GM18526 (cell line): ENCODE results near the gene ADSS2.

ENCODE experiments used
- POLR2A ChIP-seq: IDR thresholded peaks from 3 replicates; pipeline ENCODE4 v1.6.1; 2011; ENCODE audit not compliant: insufficient read length; ENCODE audit errors: extremely low read depth

Gene ADSS2

DNA sequence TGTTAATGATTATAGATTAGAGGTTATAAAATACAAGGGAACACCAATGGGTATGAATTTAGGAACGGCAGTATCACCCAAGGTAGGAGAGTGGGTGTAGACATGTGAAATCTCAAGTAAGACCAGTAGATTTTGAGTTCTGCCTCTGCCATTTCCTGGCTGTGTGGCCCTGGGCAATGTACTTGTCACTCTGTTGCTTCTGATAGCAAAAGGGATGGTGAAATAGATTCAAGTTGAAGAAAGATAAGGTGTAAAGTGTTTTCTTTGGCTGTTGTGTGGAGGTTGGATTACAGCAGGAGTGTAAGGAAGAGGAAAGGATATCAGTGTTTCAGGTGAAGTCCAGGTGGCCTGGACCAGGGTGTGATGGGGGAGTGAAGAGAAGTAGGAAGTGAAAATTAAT is 64.3 kb downstream of the ADSS2 start:
- no peak for TF ChIP-seq POLR2A

DNA sequence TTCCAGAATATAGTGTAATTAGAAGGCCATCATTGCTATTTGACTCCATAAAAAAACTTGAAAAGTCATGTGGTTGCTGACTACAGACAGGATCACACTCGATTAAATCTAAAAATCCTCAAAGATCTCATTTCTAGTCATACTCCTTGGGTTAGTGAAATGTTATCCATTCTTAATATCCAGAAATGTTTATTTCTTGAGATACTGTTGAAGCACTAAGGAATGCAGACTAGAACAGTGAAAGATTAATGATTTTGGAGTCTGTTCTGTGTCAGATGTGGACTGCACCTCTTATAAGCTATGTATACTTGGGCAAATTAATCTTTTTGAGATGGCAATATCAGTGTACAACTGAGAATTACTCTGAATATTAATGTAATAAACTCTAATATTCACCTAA is 65.1 kb downstream of the ADSS2 start:
- no peak for TF ChIP-seq POLR2A

DNA sequence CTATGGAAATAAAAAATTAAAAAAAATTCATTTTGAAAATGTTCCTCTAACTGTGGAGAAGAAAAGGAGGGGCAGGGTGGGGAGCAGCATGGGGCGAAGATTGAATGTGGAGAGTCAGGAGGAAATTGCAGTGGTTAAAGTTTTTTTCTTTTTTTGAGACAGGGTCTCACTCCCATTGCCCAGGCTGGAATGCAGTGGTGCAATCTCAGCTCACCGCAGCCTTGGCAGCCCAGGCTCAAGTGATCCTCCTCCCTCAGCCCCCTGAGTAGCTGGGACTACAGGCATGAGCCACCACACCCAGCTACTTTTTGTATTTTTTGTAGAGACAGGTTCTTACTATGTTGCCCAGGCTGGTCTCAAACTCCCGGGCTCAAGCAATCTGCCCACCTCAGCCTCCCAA is 67.6 kb downstream of the ADSS2 start:
- no peak for TF ChIP-seq POLR2A

DNA sequence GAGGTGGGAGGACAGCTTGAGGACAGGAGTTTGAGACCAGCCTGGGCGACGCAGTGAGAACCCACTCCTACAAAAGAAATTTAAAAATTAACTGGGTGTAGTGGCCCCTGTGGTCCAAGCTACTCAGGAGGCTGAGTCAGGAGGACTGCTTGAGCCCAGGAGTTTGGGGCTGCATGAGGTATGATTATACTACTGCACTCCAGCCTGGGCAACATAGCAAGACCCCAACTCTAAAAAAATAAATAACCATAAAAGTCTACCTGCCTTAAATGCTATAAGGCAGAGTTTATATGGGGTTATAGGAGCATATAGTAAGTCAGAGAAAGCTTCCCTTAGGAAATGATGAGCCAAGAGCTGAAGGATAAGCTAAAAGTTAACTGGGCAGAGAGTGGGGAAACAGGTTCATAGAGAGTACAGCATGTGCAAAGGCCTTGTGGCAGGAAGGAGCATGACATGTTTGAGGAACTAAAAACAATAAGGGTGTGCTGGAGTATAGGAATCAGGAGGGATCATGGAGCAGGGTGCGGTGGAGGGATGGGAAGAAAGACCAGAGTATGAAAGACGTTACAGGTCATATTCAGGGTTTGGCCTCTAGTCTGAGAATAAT is 68.3 kb downstream of the ADSS2 start:
- TF ChIP-seq POLR2A: no peak

DNA sequence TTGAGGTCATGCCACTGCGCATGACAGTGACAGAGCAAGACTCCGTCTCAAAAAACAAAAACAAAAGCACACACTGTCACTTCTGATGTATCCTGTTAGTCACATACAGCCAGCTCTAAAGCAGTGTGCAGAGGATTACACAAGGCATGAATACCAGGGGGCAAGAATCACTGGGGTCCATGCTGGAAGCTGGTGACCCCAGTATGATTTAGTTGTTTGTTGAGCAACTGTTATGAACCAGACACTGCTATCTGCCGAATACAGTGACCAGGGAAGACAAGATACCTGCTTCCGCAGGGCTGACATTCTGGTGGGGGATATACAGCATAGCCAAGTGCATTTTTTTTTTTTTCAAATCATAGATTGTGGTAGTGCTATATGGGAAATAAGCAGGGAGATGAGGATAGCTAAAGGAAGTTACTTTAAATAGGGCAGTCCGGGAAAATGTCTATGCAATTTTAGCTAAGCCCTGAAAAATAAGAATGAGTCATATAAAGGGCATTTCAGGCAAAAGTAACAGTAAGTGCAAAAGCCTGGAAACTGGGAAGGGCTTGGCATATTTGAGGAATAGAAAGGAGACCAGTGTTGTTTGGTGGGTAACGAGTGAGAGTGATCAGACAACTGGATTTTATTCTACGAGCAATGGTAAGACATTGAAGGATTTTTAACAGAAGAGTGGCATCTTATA is 69.7 kb downstream of the ADSS2 start:
- no peak for TF ChIP-seq POLR2A

DNA sequence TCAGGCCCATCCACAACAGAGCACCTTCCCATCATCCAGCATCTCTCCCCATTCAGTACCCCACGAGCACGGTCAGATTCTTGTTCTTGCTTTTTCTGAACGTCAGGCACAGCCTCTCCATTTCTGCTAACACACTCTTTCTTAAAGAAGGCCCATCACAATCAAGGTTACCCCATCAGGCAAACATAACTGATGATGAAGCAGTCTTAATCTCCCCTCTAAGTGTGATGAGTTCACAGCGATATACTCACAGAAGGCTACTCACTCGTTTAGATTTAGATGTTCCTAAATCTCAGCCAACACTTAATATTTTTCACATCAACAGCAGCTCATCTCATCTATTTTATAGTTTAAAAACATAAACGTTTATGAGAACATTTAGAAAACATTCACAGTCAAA is 75.6 kb downstream of the ADSS2 start:
- no peak for TF ChIP-seq POLR2A

DNA sequence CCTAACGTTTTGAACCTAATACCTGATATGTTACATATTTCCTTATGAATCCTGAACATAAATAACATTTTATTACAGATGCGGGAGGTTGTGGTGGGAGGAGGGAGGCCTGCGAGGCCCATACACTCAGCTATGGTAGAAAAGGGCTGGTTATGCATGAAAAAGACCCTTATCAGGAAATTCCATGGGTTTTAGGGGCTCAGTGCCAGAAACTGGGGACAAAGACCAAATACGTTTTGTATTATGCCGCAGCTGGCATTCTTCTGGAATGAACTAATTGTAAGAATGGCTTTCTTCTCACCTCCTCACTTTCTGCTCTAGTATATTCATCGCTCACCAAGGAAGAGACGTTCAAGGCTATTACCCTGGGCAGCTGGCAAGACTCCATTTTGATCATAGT is 76.7 kb downstream of the ADSS2 start:
- no peak for TF ChIP-seq POLR2A

DNA sequence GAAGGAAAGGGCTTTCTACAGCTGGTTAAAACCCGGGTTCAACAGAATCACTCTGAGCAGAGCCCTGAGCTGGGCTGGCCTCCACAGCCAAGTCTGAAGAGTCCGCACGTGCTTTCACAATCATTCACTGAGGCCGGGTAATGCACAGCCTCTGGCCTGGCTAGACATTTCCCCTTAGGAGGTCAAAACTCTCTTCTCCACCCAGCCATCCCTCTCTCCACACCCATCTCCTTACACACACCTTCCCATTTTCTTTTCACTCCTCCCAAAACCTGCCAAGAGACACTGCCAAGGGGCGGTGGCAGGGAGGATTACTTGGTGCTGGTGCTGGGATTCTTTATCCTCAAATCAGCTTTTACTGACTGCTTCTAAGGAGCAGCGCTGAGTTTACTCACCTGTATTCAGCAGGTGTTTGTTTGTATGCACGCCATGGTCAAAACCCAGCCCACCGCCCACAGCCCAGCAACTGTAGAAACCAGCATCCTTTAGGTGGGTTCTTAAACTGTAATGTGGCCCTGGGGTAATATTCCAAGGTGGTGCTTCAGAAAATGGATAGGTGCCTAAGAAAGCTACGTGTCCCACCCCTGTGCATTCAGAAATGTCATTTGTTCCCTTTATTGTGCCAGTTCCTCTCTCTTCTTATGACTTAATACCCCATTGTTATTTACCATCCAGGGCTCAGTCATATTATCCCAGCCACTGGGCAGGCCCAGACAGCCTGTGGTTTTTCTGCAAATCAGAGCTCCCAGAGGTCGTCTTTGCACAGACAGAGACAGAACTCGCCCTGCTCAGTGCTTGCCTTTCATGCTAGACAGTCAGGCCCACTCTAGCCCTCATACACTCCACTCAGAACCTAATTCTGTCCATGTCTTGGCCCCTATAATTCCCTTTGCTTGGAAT is 80.2 kb downstream of the ADSS2 start:
- no peak for TF ChIP-seq POLR2A

DNA sequence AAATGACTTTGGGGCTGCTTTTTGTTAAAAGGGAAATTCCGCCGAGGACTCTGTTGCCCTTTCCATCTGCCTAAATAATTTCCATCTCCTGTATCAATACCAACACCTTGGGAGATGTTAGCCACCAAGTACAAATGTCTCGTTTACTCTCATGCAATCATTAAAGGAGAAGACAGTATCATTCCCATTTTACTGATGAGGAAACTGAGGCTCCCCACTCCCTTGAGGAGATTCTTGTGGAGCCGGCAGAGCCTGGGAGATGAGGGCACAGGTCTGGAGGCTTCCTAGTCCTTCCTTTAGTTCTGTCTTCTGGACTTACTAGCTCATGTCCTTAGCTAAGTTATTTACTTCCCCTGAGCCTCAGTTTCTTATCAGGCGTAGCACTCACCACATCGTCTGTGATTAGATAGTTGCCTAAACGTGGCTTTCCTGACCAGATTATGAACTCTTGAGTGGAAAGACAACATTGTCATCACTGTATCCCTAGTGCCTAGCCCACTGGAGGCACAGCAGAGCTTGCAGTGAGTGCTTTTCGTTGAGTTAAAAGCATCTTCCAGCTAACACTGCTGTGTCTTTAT is 81.6 kb downstream of the ADSS2 start:
- TF ChIP-seq POLR2A: no peak

DNA sequence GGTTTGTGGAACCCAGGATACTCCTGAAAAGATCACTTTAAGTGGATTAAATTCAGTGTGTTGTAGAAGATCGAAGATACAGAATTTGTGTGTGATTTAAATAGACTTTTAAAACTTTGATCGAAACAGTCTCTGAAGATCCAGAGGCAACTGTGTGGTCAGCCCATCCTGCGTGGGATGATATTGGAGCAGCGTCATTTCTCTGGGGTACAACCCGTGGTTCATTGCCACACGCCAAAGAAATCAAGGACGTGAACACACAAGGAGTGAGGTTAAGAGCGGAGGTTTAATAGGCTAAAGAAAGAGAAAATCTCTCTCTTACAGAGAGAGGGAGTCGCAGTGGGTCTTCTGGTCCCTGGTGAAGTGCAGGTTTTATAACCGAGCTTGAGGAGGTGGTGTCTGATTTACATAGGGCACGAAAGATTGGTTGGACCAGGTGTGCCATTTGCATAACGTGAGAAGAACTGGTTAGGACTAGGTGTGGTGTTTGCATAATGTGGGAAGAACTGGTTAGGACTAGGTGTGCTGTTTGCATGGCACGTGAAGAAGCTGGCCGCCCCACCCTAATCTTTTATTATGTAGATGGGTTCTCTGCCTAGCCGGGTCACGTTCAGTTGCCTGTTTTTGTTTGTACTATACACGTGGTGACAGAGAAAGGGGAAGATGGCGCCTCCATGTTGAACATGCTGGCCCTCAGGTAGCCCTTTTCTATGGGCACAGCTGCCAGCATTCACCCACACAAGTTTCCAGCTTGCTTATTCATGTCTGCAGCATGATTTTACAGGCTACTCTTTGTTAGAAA is 82.3 kb downstream of the ADSS2 start:
- TF ChIP-seq POLR2A: no peak

DNA sequence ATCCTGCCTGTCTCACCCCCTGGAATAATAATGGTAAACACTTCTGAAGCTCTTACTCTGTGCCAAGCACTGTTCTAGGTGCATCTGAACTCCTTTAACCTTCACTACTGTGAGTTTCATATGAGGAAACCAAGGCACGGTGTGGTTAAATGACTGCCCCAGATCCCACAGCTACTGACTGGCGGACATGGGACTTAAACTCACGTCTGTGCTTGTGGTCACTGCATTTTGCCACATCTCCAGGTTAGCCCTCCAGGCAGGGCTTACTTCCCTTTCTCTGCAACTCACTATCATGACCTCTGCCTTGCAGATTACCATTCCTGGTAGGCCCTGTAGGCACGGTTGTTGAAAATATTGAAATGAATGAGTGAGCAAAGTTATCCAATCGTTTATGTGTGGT is 83.4 kb downstream of the ADSS2 start:
- no peak for TF ChIP-seq POLR2A

DNA sequence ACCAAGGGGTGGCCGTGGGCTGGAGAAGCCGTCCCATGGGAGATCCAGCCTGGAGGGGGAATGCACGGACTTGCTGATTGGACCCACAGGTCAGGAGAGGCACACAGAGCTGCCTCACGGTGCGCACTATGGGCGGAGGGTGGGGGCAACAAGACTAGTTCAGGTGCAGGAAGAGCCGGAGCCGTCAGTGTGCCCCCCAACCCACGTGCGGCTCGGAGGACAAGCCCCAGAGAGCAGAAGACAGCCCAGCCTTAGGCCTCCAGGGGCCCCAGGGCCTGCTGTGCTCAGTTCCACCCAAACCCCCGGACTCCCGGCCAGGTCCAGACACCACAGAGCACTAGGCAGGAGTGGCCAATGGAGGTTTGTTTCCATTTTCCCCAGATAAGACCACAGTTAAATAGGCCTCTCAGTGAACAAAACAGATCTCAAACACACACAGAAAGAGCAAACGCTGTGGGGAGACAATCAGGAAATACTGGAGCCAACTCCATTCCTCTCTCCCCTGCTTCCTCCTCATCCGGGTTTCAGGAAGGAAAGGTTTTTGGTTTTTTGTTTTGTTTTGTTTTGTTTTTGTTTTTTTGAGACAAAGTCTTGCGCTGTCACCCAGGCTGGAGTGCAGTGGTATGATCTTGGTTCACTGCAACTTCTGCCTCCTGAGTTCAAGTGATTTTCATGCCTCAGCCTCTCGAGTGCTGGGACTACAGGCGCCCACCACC is 84.2 kb downstream of the ADSS2 start:
- TF ChIP-seq POLR2A: no peak

DNA sequence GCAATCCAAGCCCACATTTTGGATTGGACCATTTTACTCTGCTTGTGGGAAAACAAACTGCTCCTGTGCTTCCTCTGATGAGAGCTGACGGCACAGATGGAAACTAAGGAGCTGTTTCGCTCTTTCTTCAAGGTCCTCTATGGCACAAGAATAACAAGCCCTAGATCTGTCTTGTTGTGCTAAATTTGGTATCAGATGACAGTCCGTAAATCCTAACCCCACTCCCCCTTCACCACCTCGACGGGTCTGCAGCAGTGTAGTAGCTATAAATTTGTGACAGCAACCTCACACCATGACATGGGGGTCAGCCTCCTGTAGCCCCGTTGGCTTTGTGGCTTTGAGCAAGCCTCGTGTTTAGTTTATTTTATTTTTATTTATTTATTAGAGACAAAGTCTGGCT is 85.9 kb downstream of the ADSS2 start:
- no peak for TF ChIP-seq POLR2A

DNA sequence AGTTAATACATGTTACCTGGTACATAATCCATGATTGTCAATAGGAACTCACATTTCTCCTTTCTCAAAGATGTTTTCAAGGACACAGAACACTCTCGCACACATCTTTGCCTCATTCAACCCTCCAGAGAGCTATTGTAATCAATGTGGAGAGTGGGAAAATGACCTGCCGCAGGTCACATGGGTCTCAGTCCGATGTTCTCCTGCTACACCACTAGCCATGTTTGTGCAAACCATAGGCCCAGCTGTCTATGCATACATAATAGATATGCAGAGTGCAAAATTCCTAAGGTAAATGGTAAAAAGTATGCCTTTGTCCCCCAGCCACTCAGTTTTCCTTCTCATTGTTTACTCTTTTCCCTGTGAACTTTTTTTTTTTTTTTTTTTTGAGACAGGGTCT is 89.2 kb downstream of the ADSS2 start:
- no peak for TF ChIP-seq POLR2A
